GM18519 (cell line): Measurements from ENCODE around the gene ST14.
A peak's percentile ranks its signal among the peaks of the same experiment; 100 is the strongest.
"Not testable (repeated sequence)": the region's sequence is repeated elsewhere in the genome, so short reads cannot be mapped to it uniquely, and the experiment has no call there.

ENCODE experiments used
- ATAC-seq: cut with Tn5 transposase; IDR thresholded peaks from one replicate; pipeline ENCODE4 v1.9.1; 2021; ENCODE audit warnings: mild to moderate bottlenecking, moderate library complexity; ENCODE audit not compliant: unreplicated experiment, low FRiP score

Gene ST14

DNA sequence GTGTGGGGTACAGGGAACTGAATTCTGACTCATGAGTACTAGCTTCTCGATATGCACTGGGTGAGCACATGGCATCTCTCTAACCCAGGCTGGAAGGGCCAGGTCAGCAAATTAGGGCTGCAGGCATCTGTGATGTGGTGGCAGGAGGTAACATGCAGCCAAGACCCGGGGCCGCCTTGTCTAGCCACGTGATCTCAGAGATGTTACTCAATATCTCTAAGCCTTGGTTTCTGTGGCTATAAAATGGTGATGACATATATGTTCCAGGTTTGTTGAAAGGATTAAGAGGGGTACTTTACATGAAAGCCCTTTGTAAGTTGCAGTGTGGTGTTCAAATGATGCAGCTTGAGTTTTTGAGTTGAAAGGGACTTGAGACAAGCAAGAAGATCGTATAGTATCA lies 3.2 kb downstream of the ST14 start:
- no peak for ATAC-seq

DNA sequence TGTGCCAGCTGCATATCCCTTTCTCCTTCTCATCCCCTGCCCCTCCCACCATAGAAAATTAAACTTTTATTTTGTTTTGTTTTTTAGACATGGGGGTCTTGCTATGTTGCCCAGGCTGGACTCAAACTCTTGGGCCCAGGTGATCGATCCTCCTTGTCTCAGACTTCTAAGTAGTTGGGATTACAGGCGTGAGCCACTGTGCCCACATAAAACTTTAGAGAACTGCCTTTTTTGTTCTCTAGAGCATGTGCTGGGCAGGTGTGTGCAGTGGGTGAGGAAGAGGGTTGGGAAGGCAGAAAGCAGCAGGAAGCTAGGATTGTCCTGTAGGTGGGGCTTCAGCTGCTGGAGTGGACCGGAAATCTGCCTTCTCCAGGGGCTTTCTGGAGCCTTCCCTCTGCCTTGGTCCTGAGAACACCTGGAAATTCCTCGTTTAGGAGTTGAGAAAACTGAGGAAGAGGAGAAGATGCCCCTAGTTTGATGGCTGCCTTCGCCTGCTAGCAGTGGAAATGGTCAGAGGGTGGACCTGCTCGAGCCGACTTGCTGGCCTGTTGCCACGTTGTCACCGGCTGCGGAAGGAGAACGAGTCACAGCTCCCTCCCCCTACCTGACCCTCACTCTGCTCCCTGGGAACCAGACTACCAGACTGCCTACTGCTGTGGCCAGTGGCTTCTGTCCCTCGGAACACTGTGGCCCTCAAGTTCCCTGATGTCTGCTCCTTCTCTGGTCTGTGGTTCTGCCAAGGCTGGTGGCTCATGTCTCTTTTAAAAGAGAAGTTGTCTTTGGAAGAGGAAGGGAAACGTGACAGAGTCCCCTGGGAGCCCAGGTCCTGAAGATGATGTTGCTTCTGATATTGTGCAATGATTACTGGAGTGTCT lies 4.0 kb downstream of the ST14 start:
- ATAC-seq: no peak

DNA sequence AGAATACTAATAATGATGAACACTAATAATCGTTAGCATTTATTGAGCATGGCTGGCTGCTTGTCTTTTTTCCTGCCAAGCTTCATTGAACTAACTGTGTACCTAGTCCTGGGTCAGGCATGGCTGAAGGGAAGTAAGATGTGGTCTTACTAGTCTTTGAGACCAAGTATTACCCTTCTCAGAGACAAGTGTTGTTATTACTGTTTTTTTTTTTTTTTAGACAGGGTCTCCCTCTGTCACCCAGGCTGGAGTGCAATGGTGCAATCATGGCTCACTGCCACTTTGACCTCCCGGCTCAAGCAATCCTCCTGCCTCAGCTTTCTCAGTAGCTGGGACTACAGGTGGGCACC lies 4.6 kb downstream of the ST14 start:
- ATAC-seq: no peak

DNA sequence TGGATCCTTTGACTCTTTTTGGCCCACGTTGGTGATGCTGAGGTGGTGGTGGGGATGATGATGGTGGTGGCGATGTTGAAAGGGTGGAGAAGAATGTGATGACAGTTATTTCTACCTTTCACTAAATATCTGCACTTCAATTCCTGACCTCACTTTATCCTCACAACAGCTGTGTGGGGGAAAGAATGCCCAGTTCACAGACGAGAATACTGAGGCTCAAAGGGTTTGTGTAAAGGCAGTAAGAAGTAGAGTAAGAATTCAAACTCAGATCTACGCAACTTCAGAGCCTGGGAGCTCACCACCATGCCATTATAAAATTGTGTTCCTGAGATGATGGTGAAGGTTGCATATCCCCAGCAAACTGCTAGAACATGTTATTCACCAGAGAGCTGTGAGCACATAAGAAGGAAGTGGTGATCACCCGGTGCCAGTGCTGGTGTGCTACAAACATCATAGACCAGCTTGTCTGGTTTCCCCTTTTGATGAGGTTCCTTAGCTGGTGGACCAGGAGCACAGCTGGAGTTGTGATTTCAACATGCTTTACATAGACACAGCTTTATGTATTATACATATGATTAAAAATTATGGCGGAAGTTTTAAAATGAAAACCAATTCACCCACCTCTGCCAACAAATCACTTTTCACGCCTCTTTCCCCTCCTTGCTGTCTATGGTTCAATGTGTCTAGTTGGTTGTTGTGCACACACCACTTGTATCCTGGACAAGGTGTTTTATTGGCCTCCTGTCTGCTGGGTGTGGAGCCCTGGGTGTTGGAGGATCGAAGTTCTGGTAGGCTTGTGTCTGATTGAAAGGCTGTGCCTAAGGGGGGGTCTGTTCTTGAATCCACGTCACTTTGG lies 6.2 kb downstream of the ST14 start:
- ATAC-seq: no peak

DNA sequence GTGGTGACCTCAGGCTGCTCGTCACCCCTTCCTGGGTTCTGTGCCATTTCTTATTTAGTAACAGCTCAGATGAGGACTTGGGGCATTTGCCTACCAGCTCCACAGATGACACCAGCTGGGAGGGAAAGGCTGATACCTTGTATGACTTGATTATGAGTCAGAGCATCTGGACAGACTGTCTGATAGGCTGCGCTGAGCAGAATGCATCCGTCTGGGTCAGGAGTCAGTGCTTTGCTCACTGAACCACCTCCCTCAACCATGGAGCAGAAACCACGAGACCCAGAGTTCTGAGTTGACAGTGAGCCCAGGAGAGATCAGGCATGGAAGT lies 6.8 kb downstream of the ST14 start:
- ATAC-seq: peak; percentile 73

DNA sequence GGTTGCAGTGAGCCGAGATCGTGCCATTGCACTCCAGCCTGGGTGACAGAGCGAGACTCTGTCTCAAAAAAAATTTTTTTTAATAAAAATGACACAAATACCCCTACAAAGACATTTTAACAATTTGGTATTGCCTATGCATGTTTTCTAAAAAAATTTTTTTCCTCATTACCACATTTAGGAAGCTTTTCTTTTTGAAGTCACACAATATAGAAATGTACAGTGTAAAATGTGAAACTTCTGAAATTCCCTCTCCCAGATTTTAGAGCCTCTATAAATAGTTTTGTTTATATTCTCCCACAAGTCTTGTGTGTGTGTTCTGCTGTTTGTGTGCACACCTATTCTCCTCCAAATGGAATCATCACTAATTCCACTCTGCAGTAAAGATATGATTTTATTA lies 7.6 kb downstream of the ST14 start:
- no peak for ATAC-seq

DNA sequence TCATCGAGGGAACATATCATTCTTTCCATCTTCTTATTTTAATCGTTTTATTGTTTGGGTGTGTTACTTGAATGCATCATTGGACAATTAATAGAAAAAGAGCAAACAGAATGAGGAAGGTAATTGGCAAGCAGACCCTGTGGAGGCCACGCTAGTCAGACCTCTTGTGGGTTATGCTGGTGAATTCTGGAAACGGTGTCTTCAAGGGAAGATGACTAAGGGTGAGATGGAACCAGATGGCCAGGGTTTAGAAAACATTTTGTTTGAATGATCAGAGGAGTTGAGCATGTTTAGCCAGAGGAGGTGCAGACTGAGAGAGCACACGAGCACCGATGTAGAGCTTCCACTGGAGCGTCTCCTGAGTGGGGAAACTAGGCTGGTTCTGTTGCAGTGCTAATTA lies 8.5 kb downstream of the ST14 start:
- ATAC-seq: no peak

DNA sequence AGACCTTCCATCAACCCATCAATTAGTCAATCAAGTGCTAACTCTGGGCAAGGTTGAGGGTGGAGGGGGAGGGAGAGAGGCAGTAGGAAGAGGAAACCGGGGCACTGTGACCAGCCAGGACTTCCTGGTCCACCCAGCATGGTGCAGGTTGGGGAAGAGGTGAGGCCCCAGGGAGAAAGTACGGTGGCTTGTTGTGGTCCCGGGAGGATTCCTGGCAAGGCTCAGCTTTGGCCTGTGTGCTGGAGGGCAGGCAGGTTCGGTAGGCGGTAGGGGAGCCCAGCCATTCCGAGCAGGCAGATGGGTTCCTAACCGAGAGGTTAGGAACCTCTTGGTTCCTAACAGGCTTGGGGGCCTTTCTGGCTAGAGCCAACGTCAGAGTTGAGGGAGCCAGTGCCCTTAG lies 10.8 kb downstream of the ST14 start:
- ATAC-seq: no peak

DNA sequence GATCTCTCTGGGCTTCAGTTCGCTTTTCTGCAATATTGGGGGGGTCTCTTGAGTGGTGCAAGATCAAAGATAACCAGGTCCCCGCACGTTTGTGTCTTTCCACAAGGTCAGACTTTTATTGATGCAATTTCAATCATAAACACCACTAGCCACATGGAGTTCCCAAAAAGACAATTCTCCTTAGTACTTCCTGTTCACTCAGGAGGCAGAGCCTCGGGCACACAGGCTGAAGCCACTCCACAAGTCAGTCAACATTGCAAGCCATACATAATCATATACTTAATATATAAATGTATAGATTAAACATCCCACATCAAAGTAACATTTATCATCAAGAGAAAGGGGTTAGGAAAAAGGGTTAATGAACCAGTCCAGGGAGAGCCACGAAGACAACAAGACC lies 12.0 kb downstream of the ST14 start:
- ATAC-seq: no peak

DNA sequence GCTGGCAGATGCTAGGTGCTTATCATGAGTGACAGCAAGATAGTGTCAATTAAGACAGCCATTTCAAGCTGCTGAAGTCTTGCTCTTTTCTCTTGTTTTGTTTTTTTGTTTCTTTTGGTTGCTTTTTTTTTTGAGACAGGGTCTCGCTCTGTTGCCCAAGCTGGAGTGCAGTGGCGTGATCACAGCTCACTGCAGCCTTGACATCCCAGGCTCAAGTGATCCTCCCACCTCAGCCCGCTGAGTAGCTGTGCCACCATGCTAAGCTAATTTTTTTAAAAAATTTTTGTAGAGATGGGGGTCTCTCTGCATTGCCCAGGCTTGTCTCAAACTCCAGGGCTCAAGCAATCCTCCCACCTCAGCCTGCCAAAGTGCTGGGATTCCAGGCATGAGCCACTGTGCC lies 12.4 kb downstream of the ST14 start:
- ATAC-seq: not testable (repeated sequence)

DNA sequence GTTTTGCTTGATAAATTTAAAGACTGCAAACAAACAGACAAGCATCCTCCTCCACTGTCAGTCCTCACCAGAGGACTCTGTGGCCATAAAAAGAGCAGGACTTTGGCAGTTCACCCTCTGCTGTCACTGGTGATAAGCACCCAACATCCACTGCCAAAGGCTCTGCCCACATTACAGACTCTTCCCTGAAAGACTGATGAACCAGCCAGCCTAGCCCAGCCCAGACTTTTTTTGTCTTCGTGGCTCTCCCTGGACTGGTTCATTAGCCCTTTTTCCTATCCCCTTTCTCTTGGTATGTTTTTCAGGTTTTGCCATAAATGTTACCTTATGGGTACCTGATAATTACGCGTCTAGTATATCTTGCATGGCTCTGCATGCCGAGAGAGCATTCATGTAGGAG lies 15.1 kb downstream of the ST14 start:
- ATAC-seq: no peak

DNA sequence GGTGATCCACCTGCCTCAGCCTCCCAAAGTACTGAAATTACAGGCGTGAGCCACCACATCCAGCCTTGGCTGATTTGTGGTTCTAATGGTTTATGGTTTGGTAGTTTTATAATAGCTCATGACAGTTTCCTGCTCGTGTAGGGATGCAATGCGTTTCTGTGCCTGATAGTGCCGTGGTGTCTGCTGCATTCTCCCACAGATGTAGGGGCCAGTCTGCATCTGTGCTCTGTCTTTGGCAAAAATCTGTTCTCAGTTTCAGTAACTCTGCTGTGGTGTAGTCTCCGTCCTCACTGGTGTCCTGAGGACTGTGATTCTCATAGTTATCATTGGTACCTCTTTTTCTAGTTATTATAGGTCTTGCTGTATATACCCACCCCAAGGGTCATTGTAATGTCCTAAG lies 16.3 kb downstream of the ST14 start:
- no peak for ATAC-seq

DNA sequence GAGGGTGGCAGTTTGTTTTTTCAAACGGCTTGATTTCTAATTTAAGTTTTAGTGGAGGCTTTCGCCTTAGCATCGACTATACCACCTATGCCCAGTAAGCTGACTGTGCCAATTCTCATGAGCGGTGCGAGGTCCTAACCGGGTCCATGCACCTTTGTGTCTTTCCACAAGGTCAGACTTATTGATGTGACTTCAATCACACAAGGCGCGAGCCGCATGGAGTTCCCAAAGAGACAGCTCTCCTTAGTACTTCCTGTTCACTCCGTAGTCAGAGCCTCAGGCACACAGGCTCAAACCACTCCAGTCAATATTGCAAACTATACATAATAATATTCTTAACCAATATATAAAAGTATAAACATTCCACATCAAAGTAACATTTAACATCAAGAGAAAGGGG lies 18.2 kb downstream of the ST14 start:
- no peak for ATAC-seq

DNA sequence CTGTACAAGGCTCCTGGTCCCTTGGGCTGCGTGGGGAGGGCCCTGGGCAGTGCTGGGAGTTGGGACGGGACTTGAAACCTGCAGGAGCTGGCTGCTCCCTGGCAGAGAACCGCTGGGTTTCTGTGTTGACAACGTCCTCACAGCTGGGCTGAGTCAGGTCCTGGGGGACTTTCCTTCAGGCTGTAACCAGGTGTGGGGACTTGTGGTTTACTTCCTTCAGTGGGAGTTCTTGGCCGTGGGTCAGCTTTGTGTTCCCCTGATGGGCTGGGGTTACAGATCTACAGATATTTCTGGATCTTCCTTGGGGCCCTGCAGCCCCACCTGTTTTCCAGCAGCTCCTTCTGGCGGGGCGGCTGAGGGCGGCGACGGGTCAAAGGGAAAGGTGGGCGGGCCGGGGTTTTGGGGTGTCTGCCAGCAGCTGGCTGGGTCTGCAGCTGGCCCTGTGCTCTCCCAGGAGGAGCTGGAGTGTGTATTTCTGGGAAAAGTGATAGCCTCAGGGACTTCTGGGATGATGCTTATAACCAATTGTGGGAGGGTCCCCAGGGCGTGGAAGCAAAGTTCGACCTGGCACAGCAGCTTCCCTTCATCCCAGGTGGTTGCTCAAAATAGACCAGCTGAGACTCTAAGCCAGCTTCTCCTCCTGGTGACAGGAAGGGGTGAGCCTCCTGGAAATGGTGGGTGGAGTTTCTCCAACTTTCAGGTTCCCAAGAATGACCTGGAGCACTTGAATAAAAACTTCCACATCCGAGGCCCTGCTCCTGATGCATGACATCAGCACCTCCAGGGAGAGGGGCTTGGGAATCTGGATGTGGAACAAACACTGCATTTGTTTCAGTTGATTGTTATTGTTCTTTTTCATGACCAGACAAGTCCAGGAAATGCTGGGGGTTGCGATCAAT lies 19.1 kb downstream of the ST14 start:
- ATAC-seq: no peak

DNA sequence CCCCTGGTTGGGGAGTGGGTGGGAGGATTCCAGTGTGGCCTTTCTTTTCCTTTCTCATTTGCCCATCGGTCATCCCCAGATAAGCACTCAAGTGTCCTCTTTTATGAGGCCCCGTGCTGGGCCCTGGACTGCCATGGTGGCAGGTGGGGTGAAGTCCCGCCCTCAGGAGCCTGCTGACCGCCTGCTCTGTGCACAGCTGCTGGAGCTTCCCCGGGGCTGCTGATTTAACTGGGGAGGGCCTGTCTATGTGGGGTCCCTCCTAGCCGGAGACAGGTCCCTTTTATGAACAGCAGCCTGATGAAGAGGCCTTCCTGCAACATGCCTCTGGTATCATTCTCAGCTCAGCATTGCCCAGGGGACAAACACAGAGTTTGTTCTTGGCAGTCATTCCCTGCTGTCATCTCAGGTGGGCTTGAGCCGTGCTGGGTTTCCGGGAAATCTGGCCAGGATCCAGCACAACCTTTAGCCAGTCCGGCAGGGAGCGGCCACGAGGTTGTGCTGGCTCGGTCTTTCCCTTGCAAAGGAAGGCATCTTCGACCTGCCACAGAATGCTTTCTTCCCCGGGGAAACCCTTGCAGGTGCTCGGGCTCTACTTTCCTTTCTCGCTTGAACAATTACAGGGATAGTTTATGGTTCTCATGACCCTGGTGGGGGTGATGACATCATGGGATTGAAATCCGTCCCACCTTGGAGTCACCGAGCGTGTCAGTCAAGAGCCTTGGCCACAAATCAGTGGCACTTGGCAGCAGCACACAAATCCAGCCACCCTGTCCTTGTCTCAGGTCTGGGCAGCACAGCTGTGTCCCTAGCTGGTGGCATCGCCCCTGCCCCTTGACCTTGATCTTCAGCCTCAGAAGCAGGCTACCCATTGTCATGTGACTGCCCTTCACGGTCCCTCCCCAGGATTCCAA lies 20.1 kb downstream of the ST14 start:
- ATAC-seq: no peak

DNA sequence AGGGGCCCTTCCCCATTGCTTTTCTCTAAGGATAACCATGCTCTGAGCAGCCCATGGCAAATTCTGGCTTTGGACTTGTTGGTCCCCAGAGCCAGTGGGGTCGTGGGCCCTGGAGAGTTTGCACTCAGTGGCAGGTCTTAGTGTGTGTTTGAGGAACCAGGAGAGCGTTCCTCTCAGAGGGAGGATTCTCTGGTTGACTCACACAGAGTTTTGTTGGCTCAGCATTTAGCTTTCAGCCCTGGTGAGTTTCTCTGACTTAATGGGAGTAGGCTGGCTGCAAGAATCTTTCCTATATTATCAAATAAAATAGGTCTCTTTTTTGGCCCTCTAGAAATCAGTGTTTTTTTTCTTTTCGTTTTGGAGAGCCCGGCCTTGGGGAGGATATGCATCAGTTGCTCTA lies 20.9 kb downstream of the ST14 start:
- ATAC-seq: no peak

DNA sequence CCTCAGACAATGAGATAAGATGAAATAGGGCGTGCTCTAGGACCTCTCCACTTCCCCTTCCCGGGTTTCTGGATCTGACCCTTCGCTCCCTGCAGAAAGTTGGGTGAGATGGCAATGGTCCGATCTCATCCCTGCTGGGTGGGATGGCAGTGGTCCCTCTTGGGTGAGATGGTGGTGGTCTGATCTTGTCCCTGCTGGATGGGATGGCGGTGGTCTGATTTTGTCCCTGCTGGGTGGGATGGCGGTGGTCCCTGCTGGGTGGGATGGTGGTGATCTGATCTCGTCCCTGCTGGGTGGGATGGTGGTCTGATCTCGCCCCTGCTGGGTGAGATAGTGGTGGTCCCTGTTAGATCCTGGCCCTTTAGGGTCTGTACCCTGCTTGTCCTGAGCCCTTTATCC lies 21.3 kb downstream of the ST14 start:
- ATAC-seq: no peak

DNA sequence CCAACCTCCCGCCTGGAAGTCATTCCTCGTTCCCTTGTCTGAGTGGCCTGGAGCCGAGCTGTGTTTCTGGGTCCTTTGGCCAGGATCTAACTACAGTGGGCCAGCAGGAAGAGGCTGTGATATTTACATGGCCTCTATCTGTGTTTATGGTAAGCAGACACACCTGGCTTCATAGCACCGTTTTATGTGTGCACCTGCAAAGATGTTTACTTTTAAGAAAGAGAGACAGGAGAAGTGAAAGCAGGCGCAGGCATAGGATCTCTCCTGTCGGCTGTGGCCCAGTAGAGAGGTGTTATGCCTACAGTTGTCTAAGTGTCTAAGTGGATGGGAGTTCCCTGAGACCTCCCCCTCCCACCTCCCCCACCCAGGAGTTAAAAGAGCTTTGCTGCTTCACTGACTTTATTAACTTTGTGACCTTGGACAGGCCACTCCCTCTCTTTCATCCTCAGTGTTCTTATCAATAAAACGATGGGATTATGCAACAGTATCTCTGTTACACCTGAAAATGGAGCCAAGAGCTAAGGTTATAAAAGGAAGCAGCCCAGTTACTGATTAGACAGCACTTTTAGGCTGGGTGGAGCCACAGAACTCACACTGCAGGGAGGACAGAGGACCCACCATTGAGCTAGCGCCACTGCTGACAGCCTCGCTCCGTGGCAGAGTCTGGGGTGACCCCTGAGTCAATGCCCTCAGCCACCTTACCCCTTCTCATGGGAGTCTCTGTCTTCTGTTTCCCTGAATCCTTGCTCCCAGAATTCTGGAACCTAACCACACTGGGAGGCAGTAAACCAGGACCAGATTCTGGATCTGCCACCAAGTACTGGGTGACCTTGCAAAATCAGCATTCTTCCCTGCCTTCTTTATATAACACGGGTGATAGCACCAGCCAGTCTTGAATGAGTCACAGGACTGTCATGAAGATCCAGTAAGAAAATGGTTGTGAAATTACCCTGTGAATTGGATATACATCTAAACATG lies 22.0 kb downstream of the ST14 start:
- no peak for ATAC-seq
